B cell (primary cell): ENCODE data around the gene GNB5. TPM values are rescaled to one million over a fixed set of nuclear protein-coding genes. Genes with fewer than 3 reads are reported as not detected.
"Not testable (repeated sequence)": the region's sequence is repeated elsewhere in the genome, so short reads cannot be mapped to it uniquely, and the experiment has no call there.

Experiments
- ATAC-seq: fragments of 200-7000 bp; cut with Tn5 transposase; one replicate; pipeline ENCODE4 v1.10.0; 2021; ENCODE audit warnings: low read depth, mild to moderate bottlenecking, moderate number of reproducible peaks, moderate library complexity
- CTCF ChIA-PET: fragments of 350-600 bp; sonication (Branson Sonifier 250); formaldehyde crosslinking; loops from one replicate; lab custom pipeline; 2021; ENCODE audit warnings: antibody characterized with exemption, inconsistent platforms; lab: Charles Lee
- POLR2A ChIA-PET: fragments of 350-600 bp; sonication (Branson Sonifier 250); formaldehyde crosslinking; loops from one replicate; lab custom pipeline; 2021; ENCODE audit warnings: antibody characterized with exemption; lab: Charles Lee
- DNase-seq: peaks from one replicate; pipeline ENCODE4 v3.0.0; 2013
- H2AFZ ChIP-seq: 2 replicates; pipeline ENCODE4 v1.6.1; 2012; ENCODE audit warnings: mild to moderate bottlenecking, low read depth, low read length; ENCODE audit not compliant: insufficient read depth, poor library complexity, severe bottlenecking
- H3K27ac ChIP-seq, 2 donors: 1 replicate in 1 of 2; 2 replicates in 1 of 2; pipeline ENCODE4 v1.5.1; 2012 to 2013; ENCODE audit warnings: low read length in 2 of 2, mild to moderate bottlenecking in 2 of 2, moderate library complexity in 1 of 2
- H3K27me3 ChIP-seq, 4 experiments: fragments of 200-600 bp in 1 of 4; sonication (generic) in 1 of 4; replicated peaks in 1 of 4; 1 replicate in 2 of 4; 2 replicates in 2 of 4; pipeline versions ENCODE4 v1.6.1 to v1.7.0; 2013 to 2016; ENCODE audit warnings: low read length in 3 of 4, mild to moderate bottlenecking in 2 of 4, mixed read lengths in 1 of 4, moderate library complexity in 1 of 4; ENCODE audit not compliant: insufficient read depth in 4 of 4, control insufficient read depth in 3 of 4; ENCODE audit errors: control extremely low read depth in 1 of 4
- H3K36me3 ChIP-seq, 2 experiments: replicated peaks in 1 of 2; 1 replicate in 1 of 2; 2 replicates in 1 of 2; pipeline versions ENCODE4 v1.6.1 to v1.7.1; 2013; ENCODE audit warnings: low read length in 1 of 2; ENCODE audit not compliant: insufficient read depth in 2 of 2, control insufficient read depth in 1 of 2; ENCODE audit errors: control extremely low read depth in 1 of 2, extremely low read depth in 1 of 2
- H3K4me1 ChIP-seq, 2 donors: fragments of 200-600 bp in 1 of 2; sonication (generic) in 1 of 2; 1 replicate in 1 of 2; 2 replicates in 1 of 2; pipeline versions ENCODE4 v1.5.1 to v1.6.1; 2013 to 2017; ENCODE audit warnings: low read length in 2 of 2; ENCODE audit not compliant: control insufficient read depth in 2 of 2, insufficient read depth in 2 of 2
- H3K4me2 ChIP-seq: replicated peaks from 2 replicates; pipeline ENCODE3; 2012; ENCODE audit warnings: mild to moderate bottlenecking, low read depth, low read length; ENCODE audit not compliant: poor library complexity, severe bottlenecking
- H3K4me3 ChIP-seq, 5 experiments: fragments of 200-600 bp in 1 of 5; sonication (generic) in 1 of 5; 1 replicate in 3 of 5; 2 replicates in 2 of 5; pipeline versions ENCODE4 v1.5.1 to v1.7.0; 2011 to 2016; ENCODE audit warnings: low read length in 4 of 5, mild to moderate bottlenecking in 4 of 5, low read depth in 2 of 5, control low read depth in 1 of 5, moderate library complexity in 1 of 5; ENCODE audit not compliant: insufficient read depth in 1 of 5; ENCODE audit errors: control extremely low read depth in 1 of 5, extremely low read depth in 1 of 5
- H3K79me2 ChIP-seq: fragments of 200-600 bp; sonication (generic); one replicate; pipeline ENCODE4 v1.6.0; 2016; ENCODE audit warnings: low read length; ENCODE audit not compliant: control insufficient read depth, insufficient read depth
- H3K9ac ChIP-seq: fragments of 200-600 bp; sonication (generic); 2 replicates; pipeline ENCODE4 v1.6.1; 2017; ENCODE audit warnings: mild to moderate bottlenecking, low read length, moderate library complexity
- H3K9me3 ChIP-seq, 3 donors: one replicate each; pipeline versions ENCODE4 v1.6.1 to v1.7.1; 2013; ENCODE audit warnings: low read length in 2 of 3; ENCODE audit not compliant: control insufficient read depth in 2 of 3, insufficient read depth in 1 of 3; ENCODE audit errors: control extremely low read depth in 1 of 3
- H4K20me1 ChIP-seq: 2 replicates; pipeline ENCODE4 v1.6.0; 2012; ENCODE audit warnings: mild to moderate bottlenecking, low read length; ENCODE audit not compliant: insufficient read depth, control insufficient read depth, poor library complexity, severe bottlenecking
- H3K27ac Mint-ChIP-seq: one replicate; pipeline ENCODE4 v1.8.0; 2021; ENCODE audit warnings: mixed read lengths
- H3K27me3 Mint-ChIP-seq: one replicate; pipeline ENCODE4 v1.8.0; 2021; ENCODE audit warnings: mixed read lengths
- H3K4me1 Mint-ChIP-seq: one replicate; pipeline ENCODE4 v1.8.0; 2021; ENCODE audit warnings: mixed read lengths
- H3K4me3 Mint-ChIP-seq: one replicate; pipeline ENCODE4 v1.8.0; 2021; ENCODE audit warnings: mixed read lengths
- H3K9me3 Mint-ChIP-seq: one replicate; pipeline ENCODE4 v1.8.0; 2022; ENCODE audit warnings: mixed read lengths; ENCODE audit not compliant: insufficient read depth
- EZH2 ChIP-seq: IDR thresholded peaks from 2 replicates; pipeline ENCODE4 v1.6.1; 2012; ENCODE audit warnings: borderline replicate concordance, low read depth, mild to moderate bottlenecking, moderate library complexity, low read length; ENCODE audit not compliant: insufficient read depth, poor library complexity, severe bottlenecking
- WGBS: methylation state at CpG from one replicate; pipeline ENCODE4 v1.1.5; 2013; ENCODE audit warnings: missing lambda C conversion rate; ENCODE audit not compliant: insufficient coverage; 5-methylcytosine and 5-hydroxymethylcytosine counted together
- intact Hi-C: fragments of 100-400 bp; cut with micrococcal nuclease; formaldehyde crosslinking; loops from one replicate; pipeline ENCODE4 v1.10.0; 2022
- polyA plus RNA-seq: library from polyadenylated mRNA; depleted of rRNA; stranded (reverse); fragments of >200 nt; gene quantifications from 2 replicates; pipeline ENCODE4 v1.2.3, GENCODE V29; 2012
- total RNA-seq, 2 donors: library from RNA; stranded (reverse); fragments of 120-200 nt in 1 of 2; gene quantifications; 1 replicate in 1 of 2; 2 replicates in 1 of 2; pipeline versions ENCODE4 v1.2.3 to v1.2.4, GENCODE V29; 2013 to 2022
- TF ChIP-seq, protein P1 (sequence below): fragments of 200-600 bp; IDR thresholded peaks from one replicate; pipeline ENCODE4 v1.8.0; 2022; ENCODE audit warnings: antibody characterized with exemption, mild to moderate bottlenecking

Gene GNB5
- total and polyA plus RNA-seq, 2 donors (not counting 1 experiment from before 2014, with no cell fraction given), result 58.5 to 142 TPM

DNA sequence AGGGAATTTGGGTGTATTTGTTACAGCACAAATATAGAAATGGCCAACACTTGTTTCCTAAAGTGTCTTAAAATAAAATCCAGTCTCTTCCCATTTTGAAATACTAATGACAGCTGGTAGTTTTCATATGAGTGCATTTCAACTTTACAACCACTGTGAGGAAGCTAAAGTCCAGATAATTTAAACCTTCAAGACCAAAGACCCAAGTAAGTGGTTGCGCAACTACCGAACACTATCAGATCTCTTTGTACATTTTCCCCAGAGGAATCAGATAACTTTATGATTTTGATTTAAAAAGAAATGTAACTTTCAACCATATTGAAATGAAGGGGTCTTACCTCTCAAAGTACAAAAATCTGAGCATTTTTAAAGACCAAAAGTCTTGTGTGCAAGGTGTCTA is 92.9 kb downstream of the GNB5 start:
- no peak for ATAC-seq
- Histone ChIP-seq H3K9ac (no peak overlapping the region), H3K9me3 (no peaks in the 10 kb centered on the region), H3K27ac (no peak overlapping the region), H3K4me3 (no peak overlapping the region), H4K20me1 (no peaks in the 10 kb centered on the region), H3K4me1 (peaks cover 9 to 12% of the 10 kb centered on the region in 2 donors), H2AFZ (no peak overlapping the region), H3K4me2 (no peak overlapping the region), H3K79me2 (no peaks in the 10 kb centered on the region), H3K36me3 (no peaks in the 10 kb centered on the region), H3K27me3 (peaks cover 0 to 3% (median 0%) of the 10 kb centered on the region in 4 experiments)
- TF ChIP-seq, protein P1, sequence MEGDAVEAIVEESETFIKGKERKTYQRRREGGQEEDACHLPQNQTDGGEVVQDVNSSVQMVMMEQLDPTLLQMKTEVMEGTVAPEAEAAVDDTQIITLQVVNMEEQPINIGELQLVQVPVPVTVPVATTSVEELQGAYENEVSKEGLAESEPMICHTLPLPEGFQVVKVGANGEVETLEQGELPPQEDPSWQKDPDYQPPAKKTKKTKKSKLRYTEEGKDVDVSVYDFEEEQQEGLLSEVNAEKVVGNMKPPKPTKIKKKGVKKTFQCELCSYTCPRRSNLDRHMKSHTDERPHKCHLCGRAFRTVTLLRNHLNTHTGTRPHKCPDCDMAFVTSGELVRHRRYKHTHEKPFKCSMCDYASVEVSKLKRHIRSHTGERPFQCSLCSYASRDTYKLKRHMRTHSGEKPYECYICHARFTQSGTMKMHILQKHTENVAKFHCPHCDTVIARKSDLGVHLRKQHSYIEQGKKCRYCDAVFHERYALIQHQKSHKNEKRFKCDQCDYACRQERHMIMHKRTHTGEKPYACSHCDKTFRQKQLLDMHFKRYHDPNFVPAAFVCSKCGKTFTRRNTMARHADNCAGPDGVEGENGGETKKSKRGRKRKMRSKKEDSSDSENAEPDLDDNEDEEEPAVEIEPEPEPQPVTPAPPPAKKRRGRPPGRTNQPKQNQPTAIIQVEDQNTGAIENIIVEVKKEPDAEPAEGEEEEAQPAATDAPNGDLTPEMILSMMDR, result no peak
- TF ChIP-seq EZH2, result no peak
- H3K4me3 Mint-ChIP-seq, result no peak overlapping the region
- ChIA-PET POLR2A (no interaction called here), CTCF (interaction anchor here (1.4 to 1.5 kb wide), 2 partner anchors 16 to 20 kb away, joined by 4 to 6 read pairs; no protein-coding TSS in a partner anchor)
- peaks cover 13% of the 10 kb centered on the region for H3K4me1 Mint-ChIP-seq
- H3K27ac Mint-ChIP-seq, result no peak overlapping the region
- DNase-seq, result no peak
- no CpG with 5 or more reads among the region's 2 CpGs for WGBS
- no peaks in the 10 kb centered on the region for H3K9me3 Mint-ChIP-seq
- no peaks in the 10 kb centered on the region for H3K27me3 Mint-ChIP-seq
- intact Hi-C loops, result no loop called here

- Mint-ChIP-seq H3K4me3 (no peak overlapping the region), H3K4me1 (peaks cover 4% of the 10 kb centered on the region), H3K27ac (no peak overlapping the region), H3K9me3 (no peaks in the 10 kb centered on the region), H3K27me3 (no peaks in the 10 kb centered on the region)
- no peaks in the 10 kb centered on the region for H4K20me1 ChIP-seq
- intact Hi-C loops, result no loop called here
- peaks cover 0 to 4% (median 0%) of the 10 kb centered on the region in 4 experiments for H3K27me3 ChIP-seq
- H3K36me3 ChIP-seq, result no peaks in the 10 kb centered on the region
- no peak overlapping the region for H3K9ac ChIP-seq
- ChIA-PET POLR2A (no interaction called here), CTCF (interaction anchor here (1.4 to 1.5 kb wide), 2 partner anchors 14 to 19 kb away, joined by 4 to 6 read pairs; no protein-coding TSS in a partner anchor)
- H3K79me2 ChIP-seq, result no peaks in the 10 kb centered on the region
- ATAC-seq (no peak), DNase-seq (no peak)
- TF ChIP-seq, protein P1, result no peak
- no peak for TF ChIP-seq EZH2
- no peak overlapping the region for H3K27ac ChIP-seq
- H2AFZ ChIP-seq, result no peak overlapping the region
- H3K4me1 ChIP-seq, result peaks cover 4 to 6% of the 10 kb centered on the region in 2 donors
- H3K4me2 ChIP-seq, result no peak overlapping the region
- no peak overlapping the region for H3K4me3 ChIP-seq
- no peaks in the 10 kb centered on the region for H3K9me3 ChIP-seq
Observed at GRCh38 chr15:52097180-52097579, 94.0 kb downstream of the GNB5 start.

DNA sequence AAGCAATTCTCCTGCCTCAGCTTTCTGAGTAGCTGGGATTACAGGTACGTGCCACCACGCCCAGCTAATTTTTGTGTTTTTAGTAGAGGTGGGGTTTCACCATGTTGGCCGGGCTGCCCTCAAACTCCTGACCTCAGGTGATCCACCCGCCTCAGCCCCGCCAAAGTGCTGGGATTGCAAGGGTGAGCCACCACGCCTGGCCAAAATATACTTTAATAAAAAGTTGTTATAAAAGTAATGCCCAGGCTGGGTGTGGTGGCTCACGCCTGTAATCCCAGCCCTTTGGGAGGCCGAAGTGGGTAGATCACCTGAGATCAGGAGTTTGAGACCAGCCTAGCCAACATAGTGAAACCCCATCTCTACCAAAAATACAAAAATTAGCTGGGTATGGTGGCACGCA is 94.7 kb downstream of the GNB5 start:
- H3K9me3 Mint-ChIP-seq, H3K27me3 Mint-ChIP-seq, DNase-seq, H3K4me1 Mint-ChIP-seq, H3K9me3 ChIP-seq, ATAC-seq, H3K27ac ChIP-seq, H3K27ac Mint-ChIP-seq, H3K4me3 Mint-ChIP-seq, CTCF ChIA-PET, H4K20me1 ChIP-seq, H3K79me2 ChIP-seq, H3K36me3 ChIP-seq, H3K4me1 ChIP-seq, H2AFZ ChIP-seq, H3K4me3 ChIP-seq, H3K27me3 ChIP-seq, H3K4me2 ChIP-seq, H3K9ac ChIP-seq, intact Hi-C loops: not testable (repeated sequence)
- POLR2A ChIA-PET, result interaction anchor here (0.6 kb wide), 1 partner anchor 66 kb away, joined by 3 read pairs; no protein-coding TSS in a partner anchor
- 80% methylated on average over 1 of the region's 9 CpGs for WGBS
